IMR-90 (cell line): ENCODE results near the gene KRT38. TPM values are rescaled to one million over a fixed set of nuclear protein-coding genes. Genes with fewer than 3 reads are reported as not detected.
A peak's percentile ranks its signal among the peaks of the same experiment; 100 is the strongest.

Experiments
- ATAC-seq: fragments of 200-7000 bp; cut with Tn5 transposase; 2 replicates; pipeline ENCODE4 v1.9.1; 2020; ENCODE audit warnings: low read depth, mild to moderate bottlenecking, moderate library complexity
- BruUV-seq: library from RNA; stranded (reverse); fragments of 400-500 nt; replicated peaks from 2 replicates; lab custom pipeline; 2021; lab: Mats Ljungman, UMichigan
- CTCF ChIA-PET: fragments of 300-600 bp; formaldehyde crosslinking; extraction: SDS; loops from one replicate; lab custom pipeline; 2021; ENCODE audit warnings: antibody characterized with exemption; lab: Yijun Ruan, JAX
- POLR2A ChIA-PET: fragments of 300-600 bp; sonication (Branson Sonifier 250); formaldehyde crosslinking; loops from one replicate; lab custom pipeline; 2022; ENCODE audit warnings: antibody characterized with exemption; ENCODE audit not compliant: unreplicated experiment; lab: Charles Lee
- DNase-seq: peaks from one replicate; pipeline ENCODE4 v3.0.0; 2013
- H2AFZ ChIP-seq: replicated peaks from 2 replicates; pipeline ENCODE3; 2013; ENCODE audit warnings: low read length, mild to moderate bottlenecking; ENCODE audit not compliant: poor library complexity
- H2AK5ac ChIP-seq: 2 replicates; pipeline ENCODE4 v1.6.1; 2013; ENCODE audit warnings: low read depth, low read length, inconsistent platforms
- H2AK9ac ChIP-seq: replicated peaks from 2 replicates; pipeline ENCODE3; 2013; ENCODE audit warnings: mild to moderate bottlenecking, low read depth, low read length, moderate library complexity; ENCODE audit not compliant: poor library complexity
- H2BK120ac ChIP-seq: 2 replicates; pipeline ENCODE4 v1.6.1; 2013; ENCODE audit warnings: low read depth, low read length, inconsistent platforms
- H2BK15ac ChIP-seq: 3 replicates; pipeline ENCODE4 v1.6.1; 2013; ENCODE audit warnings: low read depth, low read length, inconsistent platforms
- H2BK20ac ChIP-seq: 2 replicates; pipeline ENCODE4 v1.6.1; 2013; ENCODE audit warnings: low read depth, mild to moderate bottlenecking, inconsistent platforms, low read length, moderate library complexity
- H2BK5ac ChIP-seq: 2 replicates; pipeline ENCODE4 v1.6.1; 2013; ENCODE audit warnings: mild to moderate bottlenecking, low read depth, low read length, inconsistent platforms; ENCODE audit not compliant: poor library complexity, severe bottlenecking
- H3K14ac ChIP-seq: replicated peaks from 2 replicates; pipeline ENCODE4 v1.6.1; 2013; ENCODE audit warnings: low read depth, low read length, inconsistent platforms
- H3K18ac ChIP-seq: 2 replicates; pipeline ENCODE4 v1.6.1; 2013; ENCODE audit warnings: low read depth, low read length, control low read depth
- H3K23ac ChIP-seq: 2 replicates; pipeline ENCODE4 v1.6.1; 2013; ENCODE audit warnings: low read depth, low read length, inconsistent platforms
- H3K27ac ChIP-seq: 2 replicates; pipeline ENCODE4 v1.5.1; 2013; ENCODE audit warnings: mild to moderate bottlenecking, control low read depth, low read length; ENCODE audit not compliant: insufficient read depth
- H3K27me3 ChIP-seq: 2 replicates; pipeline ENCODE4 v1.6.1; 2013; ENCODE audit warnings: low read length; ENCODE audit not compliant: control insufficient read depth, insufficient read depth
- H3K36me3 ChIP-seq: 2 replicates; pipeline ENCODE4 v1.6.1; 2013; ENCODE audit warnings: low read length, mixed read lengths; ENCODE audit not compliant: control insufficient read depth, insufficient read depth
- H3K4ac ChIP-seq: 2 replicates; pipeline ENCODE4 v1.6.1; 2013; ENCODE audit warnings: low read depth, low read length, inconsistent platforms
- H3K4me1 ChIP-seq: 2 replicates; pipeline ENCODE4 v1.6.1; 2013; ENCODE audit warnings: low read length, mixed read lengths; ENCODE audit not compliant: control insufficient read depth, insufficient read depth
- H3K4me2 ChIP-seq: 2 replicates; pipeline ENCODE4 v1.6.1; 2013; ENCODE audit warnings: low read depth, mild to moderate bottlenecking, control low read depth, low read length, moderate library complexity
- H3K4me3 ChIP-seq: 2 replicates; pipeline ENCODE4 v1.5.1; 2013; ENCODE audit warnings: low read depth, mild to moderate bottlenecking, control low read depth, low read length, moderate library complexity; ENCODE audit not compliant: insufficient read depth
- H3K56ac ChIP-seq: 2 replicates; pipeline ENCODE4 v1.6.1; 2013; ENCODE audit warnings: low read length, inconsistent platforms; ENCODE audit not compliant: insufficient read depth; ENCODE audit errors: extremely low read depth
- H3K79me1 ChIP-seq, 2 experiments: 2 replicates each; pipeline ENCODE4 v1.6.1; 2013; ENCODE audit warnings: low read length in 2 of 2, inconsistent platforms in 1 of 2, low read depth in 1 of 2
- H3K9ac ChIP-seq: 2 replicates; pipeline ENCODE4 v1.6.1; 2013; ENCODE audit warnings: low read depth, low read length, control low read depth
- H3K9me1 ChIP-seq: 2 replicates; pipeline ENCODE4 v1.6.1; 2013; ENCODE audit warnings: low read length, inconsistent platforms; ENCODE audit not compliant: insufficient read depth
- H3K9me3 ChIP-seq: 2 replicates; pipeline ENCODE4 v1.6.1; 2013; ENCODE audit warnings: low read length; ENCODE audit not compliant: control insufficient read depth, insufficient read depth
- H4K20me1 ChIP-seq: 2 replicates; pipeline ENCODE4 v1.6.1; 2013; ENCODE audit warnings: low read length, inconsistent platforms; ENCODE audit not compliant: insufficient read depth
- H4K5ac ChIP-seq: 2 replicates; pipeline ENCODE4 v1.6.1; 2013; ENCODE audit warnings: mild to moderate bottlenecking, low read depth, low read length, control low read depth
- H4K8ac ChIP-seq, 2 experiments: 2 replicates each; pipeline ENCODE4 v1.6.1; 2013; ENCODE audit warnings: low read depth in 2 of 2, low read length in 2 of 2, control low read depth in 1 of 2, inconsistent platforms in 1 of 2
- H4K91ac ChIP-seq: 2 replicates; pipeline ENCODE4 v1.6.1; 2013; ENCODE audit warnings: low read depth, low read length, inconsistent platforms; ENCODE audit not compliant: insufficient read depth
- SMC3 ChIP-seq: fragments of 150-350 bp; IDR thresholded peaks from 2 replicates; pipeline ENCODE4 v1.6.1; 2016; ENCODE audit warnings: low read depth, mild to moderate bottlenecking, antibody characterized with exemption, low read length, moderate library complexity
- WGBS, 2 experiments: methylation state at CpG; one replicate each; pipeline versions ENCODE4 v1.1.5 to v1.1.7; 2013; ENCODE audit warnings: missing lambda C conversion rate in 2 of 2; ENCODE audit not compliant: insufficient read length in 1 of 2; ENCODE audit errors: extremely low coverage in 2 of 2; 5-methylcytosine and 5-hydroxymethylcytosine counted together
- dilution Hi-C: fragments of 300-500 bp; cut with HindIII; formaldehyde crosslinking; loops from one replicate; pipeline ENCODE4 v1.14.3; 2018; ENCODE audit warnings: low sequenced_read_pairs; ENCODE audit not compliant: unreplicated experiment
- in situ Hi-C: fragments of 300-500 bp; cut with MboI; formaldehyde crosslinking; loops from 3 replicates; pipeline ENCODE4 v1.14.3; 2019; ENCODE audit warnings: low sequenced_read_pairs, inconsistent platforms, mixed read lengths
- intact Hi-C: fragments of 100-400 bp; cut with micrococcal nuclease; formaldehyde crosslinking; loops from 2 replicates; pipeline ENCODE4 v1.10.0; 2022
- polyA plus RNA-seq, 3 experiments: library from polyadenylated mRNA; depleted of rRNA; stranded (reverse); fragments of >200 nt; gene quantifications; 2 replicates each; pipeline ENCODE4 v1.2.3, GENCODE V29; 2012; ENCODE audit warnings: low replicate concordance in 1 of 3
- total RNA-seq: library from RNA; depleted of rRNA; stranded (reverse); fragments of >200 nt; gene quantifications from 2 replicates; pipeline ENCODE4 v1.2.3, GENCODE V29; 2012

Gene KRT38
- total and polyA plus RNA-seq, 2 of the 4 experiments (the other 2 are of a cell fraction), result 0.09 TPM; not detected in 1

GRCh38 chr17:41437769-41438168, 3.0 kb downstream of the KRT38 start:
- H3K27ac ChIP-seq, result no peak overlapping the region
- H3K9me1 ChIP-seq, result peaks cover 5% of the 10 kb centered on the region; the same call in 1 of the 2 replicates
- no peak overlapping the region for H3K9ac ChIP-seq
- no peak overlapping the region for H4K5ac ChIP-seq
- no peak overlapping the region for H3K14ac ChIP-seq
- H4K91ac ChIP-seq, result peak overlapping the region; percentile 19; the same call in 1 of the 2 replicates
- H2AFZ ChIP-seq, result peak overlapping the region; percentile 28
- BruUV-seq, result no TSS peak
- no peak overlapping the region for H3K23ac ChIP-seq
- peak; percentile 30 for DNase-seq
- H4K20me1 ChIP-seq, result no peaks in the 10 kb centered on the region
- dilution Hi-C loops (no loop called here), intact Hi-C loops (no loop called here), in situ Hi-C loops (no loop called here)
- H3K27me3 ChIP-seq, result peaks cover 6% of the 10 kb centered on the region; the same call in 1 of the 2 replicates
- no peak overlapping the region for H3K4ac ChIP-seq
- H2BK120ac ChIP-seq, result no peak overlapping the region
- no peak overlapping the region for H2AK9ac ChIP-seq
- peak; percentile 59 for ATAC-seq
- no peak overlapping the region for H3K18ac ChIP-seq
- POLR2A ChIA-PET, result no interaction called here
- CTCF ChIA-PET, result no interaction called here
- H4K8ac ChIP-seq, result no peak overlapping the region
- no peaks in the 10 kb centered on the region for H3K79me1 ChIP-seq
- 78% methylated on average over 7 of the region's 9 CpGs; no CpG with 5 or more reads in 1 of the 2 experiments for WGBS, 2 experiments
- H2BK15ac ChIP-seq, result no peak overlapping the region; the same call in 2 of the 3 replicates
- no peak for TF ChIP-seq SMC3
- no peak overlapping the region for H3K4me2 ChIP-seq
- H2BK20ac ChIP-seq, result no peak overlapping the region
- H2BK5ac ChIP-seq, result no peak overlapping the region
- H3K36me3 ChIP-seq, result no peaks in the 10 kb centered on the region
- no peak overlapping the region for H2AK5ac ChIP-seq
- H3K9me3 ChIP-seq, result no peaks in the 10 kb centered on the region
- H3K4me1 ChIP-seq, result peaks cover 8% of the 10 kb centered on the region
- H3K56ac ChIP-seq, result no peak overlapping the region
- no peak overlapping the region for H3K4me3 ChIP-seq
